SU-DHL-6 (cell line): ENCODE results near the gene CCDC27.

Experiments
- CTCF ChIP-seq: fragments of 200-600 bp; sonication (generic); IDR thresholded peaks from one replicate; pipeline ENCODE4 v1.5.1; 2017; ENCODE audit warnings: antibody characterized with exemption, mild to moderate bottlenecking, low read length, moderate library complexity; ENCODE audit not compliant: insufficient read depth, poor library complexity, severe bottlenecking
- EZH2phosphoT487 ChIP-seq: fragments of 200-600 bp; sonication (generic), shearing (Covaris generic); conservative IDR thresholded peaks from 2 replicates; pipeline ENCODE4 v1.6.1; 2018; ENCODE audit warnings: mild to moderate bottlenecking, antibody characterized with exemption, low read length, moderate library complexity, mixed read lengths

- TF ChIP-seq CTCF, result no peak
- TF ChIP-seq EZH2phosphoT487, result no peak
Observed at GRCh38 chr1:3711381-3711779, 40.9 kb upstream of the CCDC27 start.
